ENCODE results near the gene LAPTM5. TPM values are rescaled to one million over a fixed set of nuclear protein-coding genes. Genes with fewer than 3 reads are reported as not detected.
"Not testable (repeated sequence)": the region's sequence is repeated elsewhere in the genome, so short reads cannot be mapped to it uniquely, and the experiment has no call there.

Gene LAPTM5
- total RNA-seq, 1 experiment from 2014 or later = not detected

GRCh38 chr1:30771005-30771404 lies 13.4 kb upstream of the LAPTM5 start:
- TF ChIP-seq CTCF (IDR thresholded peaks at IDR 0.05; ENCODE audit: unreplicated experiment) = no peak
- peaks cover 8% of the 10 kb centered on the region for H3K4me1 Mint-ChIP-seq (ENCODE audit: low read depth, unreplicated experiment)
- intact Hi-C loops (cut with micrococcal nuclease; ENCODE audit: unreplicated experiment) = no loop called here
- no peak for DNase-seq
- no peaks in the 10 kb centered on the region for H3K9me3 Mint-ChIP-seq (ENCODE audit: low read depth, unreplicated experiment)
- BruUV-seq (replicated peaks) = no TSS peak
- H3K4me3 Mint-ChIP-seq (ENCODE audit: low read depth, unreplicated experiment) = no peak overlapping the region
- no peak overlapping the region for H3K27ac Mint-ChIP-seq (ENCODE audit: unreplicated experiment)
- CTCF ChIA-PET = no interaction called here
- H3K36me3 Mint-ChIP-seq (ENCODE audit: insufficient read depth, unreplicated experiment) = no peaks in the 10 kb centered on the region
- peaks cover 65% of the 10 kb centered on the region for H3K27me3 Mint-ChIP-seq (ENCODE audit: unreplicated experiment)

- peaks cover 58% of the 10 kb centered on the region for H3K27me3 Mint-ChIP-seq (ENCODE audit: unreplicated experiment)
- no peak for TF ChIP-seq CTCF (IDR thresholded peaks at IDR 0.05; ENCODE audit: unreplicated experiment)
- intact Hi-C loops (cut with micrococcal nuclease; ENCODE audit: unreplicated experiment) = no loop called here
- H3K4me3 Mint-ChIP-seq (ENCODE audit: low read depth, unreplicated experiment) = no peak overlapping the region
- DNase-seq = no peak
- CTCF ChIA-PET = interaction anchor here (0.6 to 0.7 kb wide), 2 partner anchors 32 to 39 kb away, joined by 3 read pairs; no protein-coding TSS in a partner anchor
- BruUV-seq (replicated peaks) = no TSS peak
- H3K4me1 Mint-ChIP-seq (ENCODE audit: low read depth, unreplicated experiment) = peaks cover 8% of the 10 kb centered on the region
- no peaks in the 10 kb centered on the region for H3K36me3 Mint-ChIP-seq (ENCODE audit: insufficient read depth, unreplicated experiment)
- H3K27ac Mint-ChIP-seq (ENCODE audit: unreplicated experiment) = no peak overlapping the region
- H3K9me3 Mint-ChIP-seq (ENCODE audit: low read depth, unreplicated experiment) = no peaks in the 10 kb centered on the region
Observed at GRCh38 chr1:30770150-30770549, 12.6 kb upstream of the LAPTM5 start.

- Mint-ChIP-seq H3K36me3 (ENCODE audit: insufficient read depth, unreplicated experiment) (no peaks in the 10 kb centered on the region), H3K4me1 (ENCODE audit: low read depth, unreplicated experiment) (peaks cover 8% of the 10 kb centered on the region), H3K4me3 (ENCODE audit: low read depth, unreplicated experiment) (no peak overlapping the region), H3K9me3 (ENCODE audit: low read depth, unreplicated experiment) (no peaks in the 10 kb centered on the region), H3K27me3 (ENCODE audit: unreplicated experiment) (peaks cover 53% of the 10 kb centered on the region), H3K27ac (ENCODE audit: unreplicated experiment) (no peak overlapping the region)
- no peak for TF ChIP-seq CTCF (IDR thresholded peaks at IDR 0.05; ENCODE audit: unreplicated experiment)
- no TSS peak for BruUV-seq (replicated peaks)
- intact Hi-C loops (cut with micrococcal nuclease; ENCODE audit: unreplicated experiment) = no loop called here
- CTCF ChIA-PET = interaction anchor here (0.6 to 0.7 kb wide), 2 partner anchors 33 to 38 kb away, joined by 3 read pairs; no protein-coding TSS in a partner anchor
- DNase-seq = no peak
Observed at GRCh38 chr1:30768830-30769718, 11.5 kb upstream of the LAPTM5 start.

- Mint-ChIP-seq H3K4me1 (ENCODE audit: low read depth, unreplicated experiment) (peaks cover 1% of the 10 kb centered on the region), H3K9me3 (ENCODE audit: low read depth, unreplicated experiment) (no peaks in the 10 kb centered on the region), H3K4me3 (ENCODE audit: low read depth, unreplicated experiment) (no peak overlapping the region), H3K27me3 (ENCODE audit: unreplicated experiment) (peaks cover 45% of the 10 kb centered on the region), H3K27ac (ENCODE audit: unreplicated experiment) (no peak overlapping the region), H3K36me3 (ENCODE audit: insufficient read depth, unreplicated experiment) (no peaks in the 10 kb centered on the region)
- no TSS peak for BruUV-seq (replicated peaks)
- intact Hi-C loops (cut with micrococcal nuclease; ENCODE audit: unreplicated experiment) = no loop called here
- CTCF ChIA-PET = no interaction called here
- no peak for DNase-seq
- TF ChIP-seq CTCF (IDR thresholded peaks at IDR 0.05; ENCODE audit: unreplicated experiment) = no peak
Observed at GRCh38 chr1:30768159-30768829, 10.7 kb upstream of the LAPTM5 start.

GRCh38 chr1:30766948-30767347 lies 9.4 kb upstream of the LAPTM5 start:
- H3K36me3 Mint-ChIP-seq (ENCODE audit: insufficient read depth, unreplicated experiment); DNase-seq; H3K4me1 Mint-ChIP-seq (ENCODE audit: low read depth, unreplicated experiment); BruUV-seq (replicated peaks); intact Hi-C loops (cut with micrococcal nuclease; ENCODE audit: unreplicated experiment); CTCF ChIA-PET; H3K27ac Mint-ChIP-seq (ENCODE audit: unreplicated experiment); H3K4me3 Mint-ChIP-seq (ENCODE audit: low read depth, unreplicated experiment); H3K9me3 Mint-ChIP-seq (ENCODE audit: low read depth, unreplicated experiment): not testable (repeated sequence)
- H3K27me3 Mint-ChIP-seq (ENCODE audit: unreplicated experiment) = peaks cover 32% of the 10 kb centered on the region
